ENCODE measurements around the gene CHRM5. TPM values are rescaled to one million over a fixed set of nuclear protein-coding genes. Genes with fewer than 3 reads are reported as not detected.

The CHRM5 gene
- total RNA-seq, 2 donors from 2014 or later, result not detected

DNA sequence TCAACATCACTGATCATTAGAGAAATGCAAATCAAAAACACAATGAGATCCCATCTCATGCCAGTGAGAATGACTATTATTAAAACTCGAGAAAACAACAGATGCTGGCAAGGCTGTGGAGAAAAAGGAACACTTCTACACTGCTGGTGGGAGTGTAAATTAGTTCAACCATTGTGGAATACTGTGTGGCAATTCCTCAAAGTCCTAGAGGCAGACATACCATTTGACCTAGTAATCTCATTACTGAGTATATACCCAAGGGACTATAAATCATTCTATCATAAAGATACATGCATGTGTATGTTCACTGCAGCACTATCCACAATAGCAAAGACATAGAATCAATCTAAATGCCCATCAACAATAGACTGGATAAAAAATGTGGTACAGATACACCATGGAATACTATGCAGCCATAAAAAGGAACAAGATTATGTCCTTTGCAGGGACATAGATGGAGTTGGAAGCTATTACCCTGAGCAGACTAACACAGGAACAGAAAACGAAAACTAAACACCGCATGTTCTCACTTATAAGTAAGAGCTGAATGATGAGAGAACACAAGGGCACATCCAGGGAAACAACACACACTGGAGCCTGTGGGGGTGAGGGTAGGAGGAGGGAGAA lies 85.9 kb downstream of the CHRM5 start:
- Histone ChIP-seq H3K9me3 (no peaks in the 10 kb centered on the region), H3K4me3 (no peak overlapping the region), H3K4me1 (no peaks in the 10 kb centered on the region), H3K27me3 (no peaks in the 10 kb centered on the region), H3K27ac (no peak overlapping the region), H3K9ac (ENCODE audit: low read depth in 2 of 2, low read length in 2 of 2) (no peak overlapping the region), H3K36me3 (no peaks in the 10 kb centered on the region)
- DNase-seq, result no peak
- TF ChIP-seq, protein P1, sequence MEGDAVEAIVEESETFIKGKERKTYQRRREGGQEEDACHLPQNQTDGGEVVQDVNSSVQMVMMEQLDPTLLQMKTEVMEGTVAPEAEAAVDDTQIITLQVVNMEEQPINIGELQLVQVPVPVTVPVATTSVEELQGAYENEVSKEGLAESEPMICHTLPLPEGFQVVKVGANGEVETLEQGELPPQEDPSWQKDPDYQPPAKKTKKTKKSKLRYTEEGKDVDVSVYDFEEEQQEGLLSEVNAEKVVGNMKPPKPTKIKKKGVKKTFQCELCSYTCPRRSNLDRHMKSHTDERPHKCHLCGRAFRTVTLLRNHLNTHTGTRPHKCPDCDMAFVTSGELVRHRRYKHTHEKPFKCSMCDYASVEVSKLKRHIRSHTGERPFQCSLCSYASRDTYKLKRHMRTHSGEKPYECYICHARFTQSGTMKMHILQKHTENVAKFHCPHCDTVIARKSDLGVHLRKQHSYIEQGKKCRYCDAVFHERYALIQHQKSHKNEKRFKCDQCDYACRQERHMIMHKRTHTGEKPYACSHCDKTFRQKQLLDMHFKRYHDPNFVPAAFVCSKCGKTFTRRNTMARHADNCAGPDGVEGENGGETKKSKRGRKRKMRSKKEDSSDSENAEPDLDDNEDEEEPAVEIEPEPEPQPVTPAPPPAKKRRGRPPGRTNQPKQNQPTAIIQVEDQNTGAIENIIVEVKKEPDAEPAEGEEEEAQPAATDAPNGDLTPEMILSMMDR (IDR thresholded peaks at IDR 0.05), result no peak
- intact Hi-C loops (cut with DNase I), result no loop called here

DNA sequence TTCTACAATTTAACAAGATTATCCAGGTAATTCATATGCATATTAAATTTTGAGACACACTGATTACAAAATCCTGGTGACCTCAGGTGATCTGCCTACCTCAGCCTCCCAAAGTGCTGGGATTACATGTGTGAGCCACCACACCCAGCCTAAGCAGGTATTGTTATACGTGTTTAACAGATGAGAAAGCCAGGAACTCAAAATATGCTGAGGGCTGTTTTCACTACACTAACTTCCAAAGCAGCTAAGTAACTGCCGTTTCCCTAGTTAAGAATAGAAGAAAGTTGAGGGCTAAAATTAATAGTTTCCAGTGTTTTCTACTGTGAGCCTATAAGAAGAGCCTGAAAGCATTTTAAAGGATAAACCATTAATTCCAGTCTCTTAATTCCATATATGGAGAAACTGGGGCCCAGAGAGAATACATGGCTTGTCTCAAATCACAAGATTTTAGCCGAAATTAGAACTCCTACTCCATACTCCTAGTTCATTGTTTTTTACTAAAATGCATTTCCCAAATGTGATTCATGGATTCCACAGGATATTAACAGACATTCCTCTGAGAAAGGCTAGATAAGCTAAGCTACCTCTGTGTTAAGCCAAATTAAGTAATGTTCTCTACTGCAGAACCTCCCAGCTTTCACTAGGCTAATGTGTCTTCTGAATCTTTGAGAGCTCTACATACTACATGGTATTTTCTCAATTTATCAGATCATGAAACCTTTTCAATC lies 87.7 kb downstream of the CHRM5 start:
- Histone ChIP-seq H3K9ac (ENCODE audit: low read depth in 2 of 2, low read length in 2 of 2) (no peak overlapping the region), H3K9me3 (no peaks in the 10 kb centered on the region), H3K36me3 (no peaks in the 10 kb centered on the region), H3K4me1 (no peaks in the 10 kb centered on the region), H3K27ac (no peak overlapping the region), H3K27me3 (no peaks in the 10 kb centered on the region), H3K4me3 (no peak overlapping the region)
- TF ChIP-seq, protein P1 (IDR thresholded peaks at IDR 0.05), result no peak
- DNase-seq, result no peak
- intact Hi-C loops (cut with DNase I), result no loop called here

DNA sequence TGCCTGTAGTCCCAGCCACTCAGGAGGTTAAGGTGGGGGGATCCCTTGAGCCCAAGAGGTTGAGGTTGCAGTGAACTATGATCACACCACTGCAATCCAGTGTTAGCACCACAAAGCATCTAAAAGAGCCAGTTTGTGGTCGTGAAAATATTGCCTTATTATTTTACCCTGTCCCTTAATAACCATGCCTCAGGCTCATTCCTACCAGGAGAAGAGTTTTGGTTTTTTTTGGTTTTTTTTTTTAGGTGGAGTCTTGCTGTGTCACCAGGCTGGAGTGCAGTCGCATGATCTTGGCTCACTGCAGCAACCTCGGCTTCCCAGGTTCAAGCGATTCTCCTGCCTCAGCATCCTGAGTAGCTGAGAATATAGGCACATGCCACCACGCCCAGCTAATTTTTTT lies 88.6 kb downstream of the CHRM5 start:
- Histone ChIP-seq H3K9ac (ENCODE audit: low read depth in 2 of 2, low read length in 2 of 2) (no peak overlapping the region), H3K9me3 (no peaks in the 10 kb centered on the region), H3K36me3 (no peaks in the 10 kb centered on the region), H3K27ac (no peak overlapping the region), H3K4me3 (no peak overlapping the region), H3K4me1 (no peaks in the 10 kb centered on the region), H3K27me3 (no peaks in the 10 kb centered on the region)
- intact Hi-C loops (cut with DNase I), result no loop called here
- no peak for DNase-seq
- TF ChIP-seq, protein P1 (IDR thresholded peaks at IDR 0.05), result no peak

DNA sequence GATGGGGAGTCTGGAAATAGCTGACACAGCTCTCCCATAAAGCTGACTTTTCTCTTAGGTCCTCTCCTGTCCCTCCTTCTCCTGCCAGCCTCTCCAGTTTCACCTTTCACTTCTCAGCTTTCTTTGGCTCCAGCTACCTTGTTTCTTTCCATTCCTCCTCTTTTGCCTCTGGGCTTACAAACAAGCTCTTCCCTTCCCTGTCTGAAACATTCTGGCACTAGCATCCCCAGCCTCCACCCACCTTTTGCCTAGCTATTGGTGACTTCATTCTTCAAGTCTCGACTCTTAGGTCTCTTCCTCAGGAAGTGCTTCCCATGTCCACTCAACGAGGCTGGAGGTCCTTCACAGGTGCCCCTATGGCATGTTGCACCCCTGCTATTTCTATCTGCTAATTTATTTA lies 91.2 kb downstream of the CHRM5 start:
- intact Hi-C loops (cut with DNase I), result no loop called here
- H3K27me3 ChIP-seq, result no peaks in the 10 kb centered on the region
- no peak for DNase-seq
- no peak overlapping the region for H3K9ac ChIP-seq (ENCODE audit: low read depth in 2 of 2, low read length in 2 of 2)
- no peak overlapping the region for H3K27ac ChIP-seq
- no peak overlapping the region for H3K4me3 ChIP-seq
- H3K9me3 ChIP-seq, result no peaks in the 10 kb centered on the region
- TF ChIP-seq, protein P1 (IDR thresholded peaks at IDR 0.05), result no peak
- no peaks in the 10 kb centered on the region for H3K4me1 ChIP-seq
- no peaks in the 10 kb centered on the region for H3K36me3 ChIP-seq

DNA sequence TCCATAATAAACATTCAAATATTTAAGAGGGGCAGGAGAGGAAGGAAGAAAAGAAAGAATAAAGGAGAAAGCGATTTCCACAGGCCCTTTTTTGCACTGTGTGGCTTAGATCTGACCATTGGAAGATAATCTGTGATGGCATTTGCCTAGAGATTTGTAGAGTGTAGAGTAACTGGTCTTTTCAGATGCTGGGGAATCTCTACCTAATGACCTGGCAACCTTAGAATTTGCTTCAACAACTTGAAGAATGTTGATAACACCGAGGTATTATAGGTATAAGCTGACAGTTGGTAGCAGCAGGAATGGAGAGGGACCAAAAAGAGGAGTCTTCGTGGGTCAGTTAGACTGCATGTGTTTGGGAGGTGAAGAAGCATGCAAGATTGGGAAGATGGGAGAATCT lies 91.6 kb downstream of the CHRM5 start:
- Histone ChIP-seq H3K4me1 (no peaks in the 10 kb centered on the region), H3K4me3 (no peak overlapping the region), H3K27ac (no peak overlapping the region), H3K36me3 (no peaks in the 10 kb centered on the region), H3K9me3 (no peaks in the 10 kb centered on the region), H3K9ac (ENCODE audit: low read depth in 2 of 2, low read length in 2 of 2) (no peak overlapping the region), H3K27me3 (no peaks in the 10 kb centered on the region)
- no peak for DNase-seq
- TF ChIP-seq, protein P1 (IDR thresholded peaks at IDR 0.05), result no peak
- intact Hi-C loops (cut with DNase I), result loop anchor here (10.0 kb wide), 1 partner anchor 525 kb away; the partner anchor contains the start of gene GOLGA8B
